ENCODE data around the gene CAPN12. TPM values are rescaled to one million over a fixed set of nuclear protein-coding genes. Genes with fewer than 3 reads are reported as not detected.
A peak's percentile ranks its signal among the peaks of the same experiment; 100 is the strongest.

The CAPN12 gene
- total RNA-seq, 2 experiments from 2014 or later: 1.6 to 2.0 TPM

- Mint-ChIP-seq H3K4me1 (ENCODE audit: low read depth) (peaks cover 44% of the 10 kb centered on the region), H3K4me3 (peak overlapping the region; percentile 72), H3K9me3 (no peaks in the 10 kb centered on the region), H3K27ac (no peak overlapping the region), H3K27me3 (peaks cover 5% of the 10 kb centered on the region), H3K36me3 (ENCODE audit: low read depth) (no peaks in the 10 kb centered on the region)
- Histone ChIP-seq H3K36me3 (ENCODE audit: insufficient read depth, low read length) (no peaks in the 10 kb centered on the region), H3K4me1 (ENCODE audit: insufficient read depth, low read length) (peaks cover 65% of the 10 kb centered on the region), H3K27ac (ENCODE audit: low read depth in 1 of 2, low read length in 2 of 2) (no peak overlapping the region), H3K9me3 (ENCODE audit: control insufficient read depth in 1 of 2, insufficient read depth in 1 of 2, low read length in 2 of 2) (no peaks in the 10 kb centered on the region), H3K27me3 (ENCODE audit: control insufficient read depth in 1 of 2, insufficient read depth in 2 of 2, low read length in 2 of 2) (no peaks in the 10 kb centered on the region), H3K4me3 (ENCODE audit: low read length) (peak overlapping the region; percentile 41)
- ChIA-PET POLR2A (interaction anchor here (2.0 kb wide), 1 partner anchor 33 kb away, joined by 6 read pairs; no protein-coding TSS in a partner anchor), CTCF (interaction anchor here (0.9 kb wide), 1 partner anchor 194 kb away, joined by 4 read pairs; the partner anchor contains the start of genes MRPS12 and SARS2)
- intact Hi-C loops (cut with DNase I, micrococcal nuclease): loop anchor here in 1 of 2 experiments (10.0 kb wide), 1 partner anchor 108 kb away; the partner anchor contains the start of gene HNRNPL
- peak; percentile 44 to 83 (median 59) for DNase-seq
- peak; percentile 41 for ATAC-seq (ENCODE audit: poor library complexity)
- no peak for TF ChIP-seq CTCF (IDR thresholded peaks at IDR 0.05)
Observed at GRCh38 chr19:38736413-38737280, 7.6 kb downstream of the CAPN12 start.

GRCh38 chr19:38736036-38736412 is 8.2 kb downstream of the CAPN12 start:
- peak; percentile 57 for ATAC-seq (ENCODE audit: poor library complexity)
- POLR2A ChIA-PET: no interaction called here
- peaks cover 44% of the 10 kb centered on the region for H3K4me1 Mint-ChIP-seq (ENCODE audit: low read depth)
- H3K27ac Mint-ChIP-seq: no peak overlapping the region
- no peaks in the 10 kb centered on the region for H3K9me3 Mint-ChIP-seq
- Histone ChIP-seq H3K36me3 (ENCODE audit: insufficient read depth, low read length) (peaks cover under 1% of the 10 kb centered on the region), H3K4me3 (ENCODE audit: low read length) (peak overlapping the region; percentile 41), H3K4me1 (ENCODE audit: insufficient read depth, low read length) (peaks cover 65% of the 10 kb centered on the region), H3K27ac (ENCODE audit: low read depth in 1 of 2, low read length in 2 of 2) (no peak overlapping the region), H3K27me3 (ENCODE audit: control insufficient read depth in 1 of 2, insufficient read depth in 2 of 2, low read length in 2 of 2) (no peaks in the 10 kb centered on the region), H3K9me3 (ENCODE audit: control insufficient read depth in 1 of 2, insufficient read depth in 1 of 2, low read length in 2 of 2) (no peaks in the 10 kb centered on the region)
- H3K27me3 Mint-ChIP-seq: peaks cover 5% of the 10 kb centered on the region
- TF ChIP-seq CTCF (IDR thresholded peaks at IDR 0.05): no peak
- CTCF ChIA-PET: no interaction called here
- no peaks in the 10 kb centered on the region for H3K36me3 Mint-ChIP-seq (ENCODE audit: low read depth)
- DNase-seq: peak; percentile 23 to 88 (median 52)
- H3K4me3 Mint-ChIP-seq: peak overlapping the region; percentile 54
- intact Hi-C loops (cut with DNase I, micrococcal nuclease): loop anchor here in 1 of 2 experiments (10.0 kb wide), 1 partner anchor 109 kb away; the partner anchor contains the start of gene HNRNPL

- no peaks in the 10 kb centered on the region for H3K9me3 Mint-ChIP-seq
- no peaks in the 10 kb centered on the region for H3K27me3 ChIP-seq (ENCODE audit: control insufficient read depth in 1 of 2, insufficient read depth in 2 of 2, low read length in 2 of 2)
- H3K36me3 Mint-ChIP-seq (ENCODE audit: low read depth): no peaks in the 10 kb centered on the region
- peak overlapping the region; percentile 83 for H3K4me3 Mint-ChIP-seq
- H3K4me3 ChIP-seq (ENCODE audit: low read length): peak overlapping the region; percentile 60
- peaks cover 5% of the 10 kb centered on the region for H3K27me3 Mint-ChIP-seq
- H3K27ac Mint-ChIP-seq: peak overlapping the region; percentile 83
- intact Hi-C loops (cut with DNase I, micrococcal nuclease): loop anchor here in 1 of 2 experiments (10.0 kb wide), 1 partner anchor 110 kb away; the partner anchor contains the start of gene HNRNPL
- TF ChIP-seq CTCF (IDR thresholded peaks at IDR 0.05): no peak
- ChIA-PET POLR2A (interaction anchor here (1.0 to 1.8 kb wide), 4 partner anchors 35 to 195 kb away, joined by 4 to 8 read pairs (median 5); partner anchors contain the start of genes MRPS12 and SARS2), CTCF (interaction anchor here (0.7 to 2.5 kb wide), 4 partner anchors 49 to 195 kb away, joined by 3 to 16 read pairs (median 4); partner anchors contain the start of genes MRPS12 and SARS2)
- H3K4me1 Mint-ChIP-seq (ENCODE audit: low read depth): peaks cover 44% of the 10 kb centered on the region
- peak; percentile 25 for ATAC-seq (ENCODE audit: poor library complexity)
- peaks cover 3% of the 10 kb centered on the region for H3K36me3 ChIP-seq (ENCODE audit: insufficient read depth, low read length)
- H3K9me3 ChIP-seq (ENCODE audit: control insufficient read depth in 1 of 2, insufficient read depth in 1 of 2, low read length in 2 of 2): no peaks in the 10 kb centered on the region
- peaks cover 64% of the 10 kb centered on the region for H3K4me1 ChIP-seq (ENCODE audit: insufficient read depth, low read length)
- DNase-seq: peak in 7 of 14 experiments; percentile 31 to 73 (median 43)
- H3K27ac ChIP-seq (ENCODE audit: low read depth in 1 of 2, low read length in 2 of 2): no peak overlapping the region
Observed at GRCh38 chr19:38735257-38735686, 9.0 kb downstream of the CAPN12 start.
